SJCRH30 (cell line): ENCODE data around the gene OR7G1. TPM values are rescaled to one million over a fixed set of nuclear protein-coding genes. Genes with fewer than 3 reads are reported as not detected.

ENCODE experiments used
- total RNA-seq: library from RNA; depleted of rRNA; stranded (reverse); fragments of >200 nt; shearing (Covaris generic); gene quantifications from 2 replicates; pipeline ENCODE4 v1.2.3, GENCODE V29; 2014; rRNA removed

The OR7G1 gene
- total RNA-seq, 1 experiment from 2014 or later: not detected

Other genes with a start within 250 kb of the OR7G1 start
- not detected in 2 replicates for gene MUC16, start 105.4 kb downstream of the OR7G1 start, total RNA-seq
- gene OR1M1, start 28.7 kb downstream of the OR7G1 start, total RNA-seq: not detected in 2 replicates
- not detected in 2 replicates for gene OR7G2, start 8.3 kb downstream of the OR7G1 start, total RNA-seq
- gene OR7G3, start 11.2 kb upstream of the OR7G1 start, total RNA-seq: not detected in 2 replicates
- gene ZNF317, start 24.6 kb upstream of the OR7G1 start, total RNA-seq: 31.4 and 31.7 TPM in 2 replicates
- gene OR7D2, start 63.2 kb upstream of the OR7G1 start, total RNA-seq: 0.05 and 0.14 TPM in 2 replicates
- gene OR7D4, start 103.8 kb upstream of the OR7G1 start, total RNA-seq: not detected in 2 replicates
- gene OR7E24, start 135.2 kb upstream of the OR7G1 start, total RNA-seq: not detected in 2 replicates
- 4.3 and 5.4 TPM in 2 replicates for gene ZNF699, start 194.1 kb upstream of the OR7G1 start, total RNA-seq
- 26.8 and 30.2 TPM in 2 replicates for gene ZNF559, start 208.4 kb upstream of the OR7G1 start, total RNA-seq
- gene ZNF177, start 247.2 kb upstream of the OR7G1 start, total RNA-seq: 3.0 and 3.8 TPM in 2 replicates